Pancreas (tissue), 10 donors: ENCODE results near the gene RPA3. TPM values are rescaled to one million over a fixed set of nuclear protein-coding genes. Genes with fewer than 3 reads are reported as not detected.

Experiments
- ATAC-seq, 4 donors: fragments of 200-7000 bp; cut with Tn5 transposase; one replicate each; pipeline versions ENCODE4 v1.8.0 to v1.9.1; 2020; ENCODE audit warnings: mild to moderate bottlenecking in 4 of 4, moderate library complexity in 4 of 4
- DNase-seq, 6 donors: peaks; one replicate each; pipeline ENCODE4 v3.0.0-alpha.2; 2020
- FAIRE-seq: peaks from 2 replicates; lab custom pipeline; 2012; peaks lifted over from hg19 to GRCh38; lab: Jason Lieb, UNC
- H3K27ac ChIP-seq, 4 donors: fragments of 200-600 bp; sonication (generic); 1 replicate in 3 of 4; 2 replicates in 1 of 4; pipeline versions ENCODE4 v1.5.0 to v1.8.0; 2020
- H3K27me3 ChIP-seq, 4 donors: fragments of 200-600 bp; one replicate each; pipeline ENCODE4 v1.8.0; 2021
- H3K36me3 ChIP-seq, 3 donors: fragments of 200-600 bp; sonication (generic) in 1 of 3; one replicate each; pipeline versions ENCODE4 v1.5.0 to v1.8.0; 2020 to 2021
- H3K4me1 ChIP-seq, 3 donors: fragments of 200-600 bp; one replicate each; pipeline ENCODE4 v1.8.0; 2021
- H3K4me3 ChIP-seq, 4 donors: fragments of 200-600 bp; sonication (generic) in 2 of 4; one replicate each; pipeline versions ENCODE4 v1.5.0 to v1.8.0; 2020 to 2021
- H3K9me3 ChIP-seq, 4 donors: fragments of 200-600 bp; one replicate each; pipeline ENCODE4 v1.8.0; 2021
- WGBS, 2 donors: extraction: QIAGEN DNeasy Blood & Tissue Kit; methylation state at CpG; one replicate each; pipeline ENCODE4 v1.1.7; 2013; 5-methylcytosine and 5-hydroxymethylcytosine counted together
- intact Hi-C, 3 donors: fragments of 100-400 bp; cut with DNase I; formaldehyde crosslinking; loops; one replicate each; pipeline versions ENCODE4 v1.11.1 to v1.14.2; 2022
- polyA plus RNA-seq, 2 donors: library from polyadenylated mRNA; stranded (reverse); fragments of 200-250 nt; gene quantifications; one replicate each; pipeline ENCODE4 v1.2.3, GENCODE V29; 2013
- total RNA-seq, 6 donors: library from RNA; stranded (reverse); fragmentation: NEBNext Ultra II Directional in 4 of 6; extraction: Animal tissue kit (Norgen Biotek cat#: 25700) in 4 of 6; gene quantifications; one replicate each; pipeline versions ENCODE4 v1.2.1 to v1.2.4, GENCODE V29; 2021 to 2023
- TF ChIP-seq, protein P1 (sequence below), 4 donors: fragments of 200-600 bp; sonication (generic) in 3 of 4; IDR thresholded peaks; one replicate each; pipeline versions ENCODE4 v1.5.0 to v1.8.0; 2021; ENCODE audit warnings: antibody characterized with exemption in 4 of 4
- donor health status: healthy with polysubstance abuse.
- donor health status: DM: no; HTN: no; CAD: no; lungs with moderate emphysema.
- donor health status: DM: no; HTN: no; CAD: no.
- donor health status: control.
- donor health status: control.
- donor health status: Bipolar disorder and iron deficiency.
- donor health status: DM: yes; HTN: yes; CAD: no.
- donor health status: DM: no; HTN: no; CAD: no.
- donor health status: DM: no; HTN: no; CAD: no.
- donor health status: DM: yes; HTN: yes; CAD: no.

RPA3 gene
- total and polyA plus RNA-seq, 8 donors = 5.2 to 16.0 (median 10.0) TPM

DNA sequence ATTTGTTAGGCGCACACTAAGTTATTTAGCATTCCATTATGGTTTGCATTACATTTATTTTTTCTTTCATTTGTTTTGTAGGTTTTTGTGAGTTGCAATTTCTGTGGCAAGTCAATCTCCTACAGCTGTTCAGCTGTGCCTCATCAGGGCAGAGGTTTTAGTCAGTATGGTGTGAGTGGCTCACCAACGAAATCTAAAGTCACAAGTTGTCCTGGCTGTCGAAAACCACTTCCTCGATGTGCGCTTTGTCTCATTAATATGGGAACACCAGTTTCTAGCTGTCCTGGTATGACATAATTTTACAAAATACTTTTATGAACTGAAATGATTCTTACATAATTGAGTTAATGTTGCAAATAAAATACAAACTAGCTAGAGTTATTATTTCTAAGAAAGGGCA lies 122.2 kb downstream of the RPA3 start:
- intact Hi-C loops = loop anchor here in 1 of 3 donors (10.0 kb wide), 1 partner anchor 629 kb away; no protein-coding TSS in a partner anchor
- no peaks in the 10 kb centered on the region for H3K27me3 ChIP-seq
- H3K27ac ChIP-seq = no peak overlapping the region
- H3K4me3 ChIP-seq = no peak overlapping the region
- WGBS, 2 donors = 90 to 92% methylated on average over 5 of the region's 5 CpGs
- no peaks in the 10 kb centered on the region for H3K9me3 ChIP-seq
- ATAC-seq = peak in 1 of 4 donors; percentile 36
- no peaks in the 10 kb centered on the region for H3K4me1 ChIP-seq
- no peak for FAIRE-seq
- TF ChIP-seq, protein P1, sequence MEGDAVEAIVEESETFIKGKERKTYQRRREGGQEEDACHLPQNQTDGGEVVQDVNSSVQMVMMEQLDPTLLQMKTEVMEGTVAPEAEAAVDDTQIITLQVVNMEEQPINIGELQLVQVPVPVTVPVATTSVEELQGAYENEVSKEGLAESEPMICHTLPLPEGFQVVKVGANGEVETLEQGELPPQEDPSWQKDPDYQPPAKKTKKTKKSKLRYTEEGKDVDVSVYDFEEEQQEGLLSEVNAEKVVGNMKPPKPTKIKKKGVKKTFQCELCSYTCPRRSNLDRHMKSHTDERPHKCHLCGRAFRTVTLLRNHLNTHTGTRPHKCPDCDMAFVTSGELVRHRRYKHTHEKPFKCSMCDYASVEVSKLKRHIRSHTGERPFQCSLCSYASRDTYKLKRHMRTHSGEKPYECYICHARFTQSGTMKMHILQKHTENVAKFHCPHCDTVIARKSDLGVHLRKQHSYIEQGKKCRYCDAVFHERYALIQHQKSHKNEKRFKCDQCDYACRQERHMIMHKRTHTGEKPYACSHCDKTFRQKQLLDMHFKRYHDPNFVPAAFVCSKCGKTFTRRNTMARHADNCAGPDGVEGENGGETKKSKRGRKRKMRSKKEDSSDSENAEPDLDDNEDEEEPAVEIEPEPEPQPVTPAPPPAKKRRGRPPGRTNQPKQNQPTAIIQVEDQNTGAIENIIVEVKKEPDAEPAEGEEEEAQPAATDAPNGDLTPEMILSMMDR (IDR thresholded peaks at IDR 0.05) = no peak
- H3K36me3 ChIP-seq = peaks cover 0 to 7% (median 7%) of the 10 kb centered on the region in 3 donors
- no peak for DNase-seq

DNA sequence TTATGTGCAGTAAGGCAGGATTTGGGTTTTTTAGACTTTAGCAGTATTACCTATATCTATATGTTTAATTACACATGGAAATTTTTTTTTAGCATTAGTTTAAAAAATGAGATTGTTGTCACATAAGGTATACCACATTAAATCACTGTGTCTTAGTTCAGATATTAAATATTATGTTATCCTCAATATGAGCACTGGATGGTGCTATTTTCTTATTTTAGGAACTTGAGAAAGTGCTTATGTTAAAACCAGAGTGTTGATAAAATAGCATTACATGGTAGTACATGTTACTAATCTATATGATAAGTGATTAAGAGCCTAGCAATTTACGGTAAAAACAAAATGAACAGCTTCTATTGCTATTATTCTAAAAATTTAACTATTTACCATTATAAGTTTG lies 123.0 kb downstream of the RPA3 start:
- ATAC-seq = peak in 3 of 4 donors; percentile 62 to 70 (median 63)
- no peaks in the 10 kb centered on the region for H3K9me3 ChIP-seq
- H3K27me3 ChIP-seq = no peaks in the 10 kb centered on the region
- peaks cover 0 to 7% (median 7%) of the 10 kb centered on the region in 3 donors for H3K36me3 ChIP-seq
- DNase-seq = no peak
- TF ChIP-seq, protein P1 (IDR thresholded peaks at IDR 0.05) = peak in 2 of 4 donors; percentile 9 to 12
- intact Hi-C loops = loop anchor here in 1 of 3 donors (10.0 kb wide), 1 partner anchor 629 kb away; no protein-coding TSS in a partner anchor
- 64% methylated on average over 1 of the region's 1 CpG for WGBS, 2 donors
- no peaks in the 10 kb centered on the region for H3K4me1 ChIP-seq
- H3K4me3 ChIP-seq = no peak overlapping the region
- no peak overlapping the region for H3K27ac ChIP-seq
- peak; percentile 89 for FAIRE-seq

Other genes starting within 250 kb of the RPA3 start
- gene COL28A1, start 182.7 kb downstream of the RPA3 start, total RNA-seq = 1 to 10 TPM in 4 of 6 donors, under 1 TPM in 2; 0.84 to 6.9 (median 2.8) TPM
- 10 to 100 TPM in 1 of 2 donors, 1 to 10 TPM in 1; 9.4 to 14.4 TPM for gene COL28A1, start 182.7 kb downstream of the RPA3 start, polyA plus RNA-seq
- gene MIOS, start 151.7 kb downstream of the RPA3 start, total RNA-seq = 10 to 100 TPM; 17.3 to 27.2 (median 20.0) TPM
- gene MIOS, start 151.7 kb downstream of the RPA3 start, polyA plus RNA-seq = 10 to 100 TPM in 1 of 2 donors, 1 to 10 TPM in 1; 8.1 to 14.3 TPM
- gene UMAD1, start 77.9 kb downstream of the RPA3 start, total RNA-seq = 10 to 100 TPM; 11.6 to 20.8 (median 17.8) TPM
- 10 to 100 TPM in 1 of 2 donors, 1 to 10 TPM in 1; 5.0 to 15.5 TPM for gene UMAD1, start 77.9 kb downstream of the RPA3 start, polyA plus RNA-seq